Kasumi-1 (cell line): Measurements from ENCODE around the gene MGRN1.

Source experiments
- DNase-seq, 2 experiments: peaks; one replicate each; lab custom pipeline; 2025; lab: John Stamatoyannopoulos, UW

The MGRN1 gene

DNA sequence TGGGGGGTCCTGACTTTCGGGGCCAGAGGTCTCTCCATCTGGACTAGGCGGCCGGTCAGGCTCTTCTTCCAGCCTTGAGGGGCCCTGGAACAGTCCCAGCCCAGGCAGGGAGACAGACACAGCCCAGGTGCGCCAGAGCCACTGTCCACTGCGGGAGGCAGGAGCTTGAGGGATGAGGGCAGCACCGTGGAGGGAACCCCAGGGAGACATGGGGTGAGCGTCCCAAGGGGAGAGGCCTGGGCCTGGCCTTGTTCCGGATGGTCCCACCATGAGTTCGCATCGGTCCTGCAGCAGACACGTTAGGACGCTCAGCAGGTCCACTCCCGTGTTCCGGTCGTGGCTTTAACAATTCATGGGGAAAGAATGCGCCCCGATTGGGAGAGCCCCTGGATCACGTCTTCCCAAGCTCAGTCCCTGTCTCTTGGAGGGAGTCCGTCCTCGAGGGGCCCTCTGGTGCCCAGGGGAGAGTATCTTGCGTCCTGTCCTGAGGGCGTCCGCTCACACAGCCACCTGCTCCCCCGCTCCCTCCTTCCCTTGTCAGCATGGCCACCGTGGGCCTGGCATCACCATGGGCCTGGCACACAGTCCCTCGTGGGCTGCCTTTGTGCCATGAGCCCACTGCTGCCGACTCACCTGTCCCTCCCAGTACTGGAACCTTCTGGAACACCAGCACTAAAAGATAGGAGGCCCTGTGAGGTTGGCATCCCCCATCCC is 62.0 kb downstream of the MGRN1 start:
- no peak for DNase-seq

GRCh38 chr16:4687416-4687815 is 62.8 kb downstream of the MGRN1 start:
- DNase-seq, result no peak

- DNase-seq, result no peak
These were observed 63.5 kb downstream of the MGRN1 start for GRCh38 chr16:4687946-4688673.

GRCh38 chr16:4688674-4689045 is 64.0 kb downstream of the MGRN1 start:
- no peak for DNase-seq

- no peak for DNase-seq
These were observed 64.6 kb downstream of the MGRN1 start for GRCh38 chr16:4689091-4689671.

DNA sequence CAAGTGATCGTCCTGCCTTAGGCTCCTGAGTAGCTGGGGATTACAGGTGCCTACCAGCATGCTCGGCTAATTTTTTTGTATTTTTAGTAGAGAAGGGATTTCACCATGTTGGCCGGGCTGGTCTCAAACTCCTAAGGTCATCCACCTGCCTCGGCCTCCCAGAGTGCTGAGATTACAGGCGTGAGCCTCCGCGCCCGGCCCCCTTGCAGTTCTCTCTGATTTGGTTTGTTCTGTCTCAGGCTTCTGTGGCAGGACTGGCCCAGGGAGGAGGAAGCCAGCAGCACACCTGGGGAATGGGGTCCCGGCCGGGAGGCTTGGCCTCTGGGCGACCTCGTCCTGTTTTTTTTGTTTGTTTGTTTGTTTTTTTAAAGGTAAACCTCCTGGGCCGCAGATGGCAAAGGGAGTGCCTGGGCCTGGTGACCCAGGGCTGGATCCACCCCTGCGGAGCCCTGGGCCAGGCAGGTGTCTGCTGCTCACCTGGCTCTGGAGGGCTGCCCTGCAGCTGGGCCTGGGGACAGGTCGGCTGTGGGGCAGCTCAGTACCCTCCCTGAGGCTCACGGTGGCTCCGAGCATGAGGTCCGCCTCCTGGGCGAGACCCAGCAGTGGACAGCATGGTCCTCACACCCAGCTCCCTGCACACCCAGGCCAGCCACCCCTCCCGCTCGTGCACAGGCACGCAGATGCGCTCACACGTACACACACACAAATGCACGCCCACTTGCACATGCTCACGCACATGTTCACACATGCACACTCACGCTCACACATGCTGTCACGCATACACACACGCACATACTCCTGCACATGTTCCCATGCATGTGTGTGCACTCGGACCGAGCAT is 65.5 kb downstream of the MGRN1 start:
- no peak for DNase-seq

DNA sequence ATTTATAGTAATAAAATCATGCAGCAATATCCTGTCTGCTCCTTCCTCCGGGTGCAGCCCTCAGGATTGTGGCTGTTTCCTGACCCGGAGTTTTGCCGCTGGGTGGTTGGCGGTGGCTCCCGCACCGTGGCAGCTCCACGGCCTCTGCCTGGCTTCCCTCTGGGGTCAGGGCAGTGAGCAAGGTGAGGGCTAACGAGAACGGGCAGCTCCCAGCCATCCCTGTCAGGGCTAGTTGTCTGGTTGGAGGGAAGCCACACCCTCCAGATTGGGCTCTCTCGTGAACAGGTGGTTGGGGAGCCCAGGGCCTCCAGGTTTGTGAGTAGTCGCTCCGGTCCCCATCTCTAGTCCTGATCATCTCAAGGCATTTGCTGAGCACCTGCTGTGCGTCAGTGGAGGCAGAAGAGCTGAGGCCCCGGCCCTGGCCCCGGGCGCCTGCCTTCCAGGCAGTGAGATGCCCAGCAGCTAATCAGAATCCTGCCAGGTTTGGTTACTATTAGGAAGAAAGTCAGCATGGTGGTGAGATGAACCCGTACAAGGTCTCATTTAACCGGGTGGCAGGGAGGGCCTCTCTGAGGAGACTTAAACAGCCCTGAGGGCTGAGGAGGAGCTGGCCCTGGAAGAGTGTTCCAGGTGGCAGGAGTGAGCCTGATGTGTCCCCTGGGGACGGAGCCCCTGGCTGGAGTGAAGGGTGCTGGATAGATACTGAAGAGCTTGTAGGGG is 66.5 kb downstream of the MGRN1 start:
- DNase-seq, result peak; percentile 14 to 28

DNA sequence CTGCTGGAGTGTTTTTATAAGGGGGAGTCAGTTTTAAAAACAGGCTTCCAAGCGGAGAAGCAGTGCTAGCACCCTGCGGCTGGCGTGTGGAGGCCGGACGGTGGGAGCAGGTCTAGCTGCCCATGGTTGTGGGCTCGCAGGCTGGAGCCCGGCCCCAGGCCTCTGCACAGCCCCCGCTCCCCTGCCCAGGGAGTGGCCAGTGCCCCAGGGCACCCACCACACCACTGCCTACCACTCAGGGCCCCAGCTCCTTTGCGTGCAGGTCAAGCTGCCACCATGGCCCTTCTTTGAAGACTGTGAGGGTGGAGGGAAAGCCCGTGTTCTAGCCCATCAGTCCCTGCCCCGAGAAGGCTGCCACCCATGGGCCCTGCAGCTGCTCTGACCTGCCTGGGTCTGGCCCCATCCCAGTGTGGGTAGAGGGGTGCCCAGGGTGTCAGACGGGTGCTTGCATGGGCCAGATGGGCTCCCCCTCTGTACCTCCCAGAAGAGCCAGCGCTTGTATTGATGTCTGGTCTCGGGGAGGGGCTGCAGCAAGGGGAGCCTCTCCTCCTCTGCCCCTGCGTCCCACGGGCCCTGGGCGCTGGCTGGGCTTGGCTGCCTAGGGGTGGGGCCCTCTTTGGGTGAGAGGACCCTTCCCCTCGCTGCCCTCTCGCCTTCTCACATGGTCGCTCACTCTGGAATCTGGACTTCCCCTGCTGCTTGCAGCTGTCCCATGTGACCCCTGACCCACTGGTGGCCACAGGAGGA is 67.2 kb downstream of the MGRN1 start:
- DNase-seq, result no peak

DNA sequence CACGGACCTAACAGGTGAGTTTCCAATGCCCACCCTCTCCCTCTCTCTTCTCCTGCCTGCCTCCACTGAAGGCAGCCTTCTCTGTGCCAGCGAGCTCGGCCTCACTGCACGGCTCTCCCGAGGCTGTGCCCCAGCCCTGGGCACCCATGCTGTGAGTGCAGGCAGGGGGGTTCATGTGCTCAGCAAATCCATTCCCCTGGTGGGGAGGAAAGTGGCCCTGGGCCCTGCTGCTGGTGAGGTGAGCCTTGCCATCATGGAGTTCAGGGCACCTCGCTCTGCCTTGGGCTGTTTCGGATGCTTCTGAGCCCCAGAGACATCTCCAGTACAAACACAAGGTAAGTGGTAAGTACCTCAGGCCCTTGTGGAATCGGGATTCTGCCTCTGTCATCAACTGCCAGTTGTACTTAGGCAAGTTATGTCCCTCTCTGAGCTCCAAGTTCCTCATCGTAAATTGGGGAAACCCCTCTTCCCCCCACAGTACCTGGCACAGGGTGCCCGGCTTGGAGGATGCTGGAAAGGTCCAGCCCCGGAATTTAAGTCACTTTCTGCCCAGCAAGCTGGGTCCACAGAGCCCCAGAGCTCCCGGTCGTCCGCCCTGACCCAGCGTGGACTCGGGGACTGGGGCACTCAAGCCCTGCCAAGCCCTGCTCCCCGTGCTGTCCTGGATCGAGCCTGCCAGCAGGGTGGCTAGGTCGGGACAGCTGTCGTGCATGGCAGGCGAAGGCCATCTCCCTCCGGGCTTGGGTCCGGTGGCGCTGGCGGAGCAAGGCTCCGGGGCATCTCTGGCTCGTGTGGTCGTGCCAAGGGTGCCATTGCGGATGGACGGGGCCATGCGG is 68.1 kb downstream of the MGRN1 start:
- DNase-seq, result peak; percentile 18 to 34

DNA sequence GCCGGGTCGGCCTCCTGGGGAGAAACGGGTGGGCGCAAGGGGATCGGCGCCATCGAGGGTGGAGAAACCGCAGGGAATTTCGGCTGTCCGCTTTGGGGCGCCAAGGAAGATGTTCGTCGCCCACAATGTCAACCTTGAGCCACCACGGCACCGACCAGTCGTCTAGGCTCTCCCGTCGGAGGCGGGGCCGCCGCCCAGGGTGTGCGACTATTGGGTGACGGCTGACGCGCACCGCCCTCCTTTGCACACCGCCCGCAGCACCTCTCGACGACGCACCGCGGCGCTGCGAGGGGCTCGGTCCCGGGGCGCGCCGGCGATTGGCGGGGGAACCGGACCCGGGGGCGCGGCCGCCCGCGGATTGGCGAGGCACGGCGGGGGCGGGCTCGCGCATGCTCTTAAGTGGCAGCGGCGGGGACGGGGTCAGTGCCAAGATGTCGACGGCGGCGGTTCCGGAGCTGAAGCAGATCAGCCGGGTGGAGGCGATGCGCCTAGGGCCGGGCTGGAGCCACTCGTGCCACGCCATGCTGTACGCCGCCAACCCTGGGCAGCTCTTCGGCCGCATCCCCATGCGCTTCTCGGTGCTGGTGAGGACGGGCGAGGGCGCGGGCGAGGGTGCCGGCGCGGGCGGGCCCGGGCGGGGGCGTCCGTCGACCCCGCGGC is 68.8 kb downstream of the MGRN1 start, which contains the start of gene NUDT16L1:
TSS of gene NUDT16L1 (plus strand) at position 267 of the 660 bp plus-strand sequence. CDS start at position 432, 165 bp downstream.
- peak; percentile 70 to 73 for DNase-seq

DNA sequence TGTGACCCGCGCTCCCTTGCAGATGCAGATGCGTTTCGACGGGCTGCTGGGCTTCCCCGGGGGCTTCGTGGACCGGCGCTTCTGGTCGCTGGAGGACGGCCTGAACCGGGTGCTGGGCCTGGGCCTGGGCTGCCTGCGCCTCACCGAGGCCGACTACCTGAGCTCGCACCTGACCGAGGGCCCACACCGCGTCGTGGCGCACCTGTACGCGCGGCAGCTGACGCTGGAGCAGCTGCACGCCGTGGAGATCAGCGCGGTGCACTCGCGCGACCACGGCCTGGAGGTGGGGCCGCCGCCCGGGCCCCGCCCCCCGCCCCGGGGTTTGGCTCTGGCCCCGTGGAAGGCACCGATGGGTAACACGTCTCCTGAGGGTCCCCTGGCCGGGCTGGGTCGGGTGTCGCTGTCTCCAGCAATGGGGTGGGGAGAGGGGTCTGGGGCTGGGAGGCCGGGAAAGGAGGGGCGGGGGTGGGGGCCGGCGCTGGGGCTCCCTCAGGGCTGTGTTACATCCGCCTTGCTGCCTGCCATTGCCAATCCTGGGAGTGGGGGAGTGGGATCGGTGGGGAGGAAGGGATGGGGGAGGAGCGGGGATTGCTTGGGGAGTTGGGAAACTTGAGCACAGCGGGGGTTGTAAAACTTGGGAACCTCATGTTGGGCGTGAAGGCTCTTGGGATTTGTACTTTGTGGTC is 69.5 kb downstream of the MGRN1 start:
- DNase-seq, result no peak

DNA sequence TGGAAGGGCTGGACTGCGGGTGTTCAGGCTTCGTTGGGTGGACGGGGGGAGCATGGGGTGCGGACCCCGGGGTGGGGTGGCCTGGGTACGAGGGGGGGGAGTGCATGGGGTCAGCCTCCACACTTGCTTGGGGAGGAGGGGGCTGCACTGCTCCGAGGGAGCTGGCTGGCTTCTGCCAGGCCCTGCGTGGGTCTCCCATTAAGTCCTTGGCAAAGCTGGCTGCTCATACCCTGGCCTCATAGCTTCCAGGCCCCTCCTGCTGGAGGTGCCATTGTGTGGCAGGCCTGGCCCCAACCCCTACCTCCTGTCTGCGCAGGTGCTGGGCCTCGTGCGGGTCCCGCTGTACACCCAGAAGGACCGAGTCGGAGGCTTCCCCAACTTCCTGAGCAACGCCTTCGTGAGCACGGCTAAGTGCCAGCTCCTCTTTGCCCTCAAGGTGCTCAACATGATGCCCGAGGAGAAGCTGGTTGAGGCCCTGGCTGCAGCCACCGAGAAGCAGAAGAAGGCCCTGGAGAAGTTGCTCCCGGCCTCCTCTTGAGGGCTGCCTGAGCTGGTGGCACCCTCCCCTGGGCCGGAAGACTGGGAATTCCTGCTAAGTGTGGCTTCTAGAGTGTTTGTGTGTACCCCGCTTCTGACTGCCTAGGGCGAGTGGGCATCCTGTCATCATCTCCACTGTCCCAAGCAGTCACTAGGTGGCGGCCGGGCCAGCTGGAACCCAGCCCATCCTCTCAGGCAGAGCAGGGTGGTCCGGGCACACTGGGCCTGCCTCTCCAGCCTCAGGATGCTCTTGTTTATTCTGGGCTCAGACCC is 70.2 kb downstream of the MGRN1 start:
- DNase-seq, result no peak

DNA sequence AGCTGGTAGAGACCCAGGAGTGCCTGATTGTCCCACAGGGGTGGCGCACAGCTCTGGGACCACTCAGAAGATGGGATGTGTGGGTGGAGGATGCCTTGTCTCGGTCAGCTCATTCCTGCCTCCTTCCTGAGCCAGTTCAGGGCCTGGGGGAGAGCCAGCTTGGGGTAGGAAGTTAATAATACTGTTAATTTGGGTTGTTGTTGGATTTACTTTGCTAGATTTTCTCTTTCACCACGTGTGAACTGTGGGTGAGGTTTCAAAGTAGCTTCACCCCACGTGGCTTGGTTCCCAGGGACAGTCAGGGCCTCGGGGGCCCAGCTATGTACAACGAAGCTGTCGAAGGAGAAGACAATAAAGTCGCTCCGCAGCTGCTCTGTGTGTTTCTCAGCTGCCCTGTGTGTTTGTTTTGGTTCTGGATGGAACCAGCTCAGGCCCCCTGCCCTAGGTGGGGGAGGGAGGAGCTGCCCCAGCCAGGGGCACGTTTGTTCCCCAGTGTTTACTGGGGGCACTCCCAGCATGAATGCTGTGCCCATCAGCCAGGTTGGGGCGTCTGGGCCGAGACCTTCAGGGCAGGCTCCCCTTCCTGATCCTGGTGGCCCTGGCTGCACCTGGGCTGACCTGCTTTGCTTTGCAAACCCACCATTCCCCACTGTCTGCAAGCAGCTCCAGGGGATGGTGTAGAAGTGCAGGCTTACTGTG is 71.0 kb downstream of the MGRN1 start:
- no peak for DNase-seq

DNA sequence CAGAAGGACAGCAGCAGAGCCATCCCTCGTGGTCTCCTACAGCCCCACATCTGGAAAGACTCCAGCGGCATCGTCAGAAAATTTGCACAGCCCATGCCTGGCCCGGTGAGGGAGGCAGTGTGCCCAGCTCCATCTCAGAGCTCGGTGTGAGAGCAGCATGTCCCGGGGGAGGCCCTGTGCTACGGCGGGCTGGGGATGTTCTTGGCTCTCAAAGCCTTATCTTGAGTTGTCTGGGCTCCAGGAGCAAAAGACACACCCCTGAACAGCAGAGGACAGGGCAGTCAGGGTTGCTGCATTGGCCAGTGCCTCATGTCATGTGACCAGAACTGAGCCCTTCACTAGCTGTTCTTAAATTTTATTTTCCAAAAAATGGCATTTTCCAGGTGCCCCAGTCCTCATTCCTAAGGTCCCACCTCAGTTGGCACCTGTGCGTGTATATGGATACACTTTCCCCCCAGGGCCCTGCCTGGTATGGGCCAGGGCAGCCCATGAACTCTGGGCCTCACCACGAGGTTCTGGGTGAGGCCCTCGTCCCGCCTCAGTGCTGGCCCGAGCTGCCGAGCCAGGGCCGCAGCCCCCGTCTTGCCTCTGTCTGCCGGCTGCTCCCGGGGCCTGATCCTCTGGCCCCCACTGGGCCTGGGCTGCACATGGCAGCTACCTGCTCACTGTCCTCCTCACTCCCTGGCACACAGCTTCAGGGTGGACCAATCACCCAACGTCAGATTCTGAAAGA is 71.7 kb downstream of the MGRN1 start:
- no peak for DNase-seq

DNA sequence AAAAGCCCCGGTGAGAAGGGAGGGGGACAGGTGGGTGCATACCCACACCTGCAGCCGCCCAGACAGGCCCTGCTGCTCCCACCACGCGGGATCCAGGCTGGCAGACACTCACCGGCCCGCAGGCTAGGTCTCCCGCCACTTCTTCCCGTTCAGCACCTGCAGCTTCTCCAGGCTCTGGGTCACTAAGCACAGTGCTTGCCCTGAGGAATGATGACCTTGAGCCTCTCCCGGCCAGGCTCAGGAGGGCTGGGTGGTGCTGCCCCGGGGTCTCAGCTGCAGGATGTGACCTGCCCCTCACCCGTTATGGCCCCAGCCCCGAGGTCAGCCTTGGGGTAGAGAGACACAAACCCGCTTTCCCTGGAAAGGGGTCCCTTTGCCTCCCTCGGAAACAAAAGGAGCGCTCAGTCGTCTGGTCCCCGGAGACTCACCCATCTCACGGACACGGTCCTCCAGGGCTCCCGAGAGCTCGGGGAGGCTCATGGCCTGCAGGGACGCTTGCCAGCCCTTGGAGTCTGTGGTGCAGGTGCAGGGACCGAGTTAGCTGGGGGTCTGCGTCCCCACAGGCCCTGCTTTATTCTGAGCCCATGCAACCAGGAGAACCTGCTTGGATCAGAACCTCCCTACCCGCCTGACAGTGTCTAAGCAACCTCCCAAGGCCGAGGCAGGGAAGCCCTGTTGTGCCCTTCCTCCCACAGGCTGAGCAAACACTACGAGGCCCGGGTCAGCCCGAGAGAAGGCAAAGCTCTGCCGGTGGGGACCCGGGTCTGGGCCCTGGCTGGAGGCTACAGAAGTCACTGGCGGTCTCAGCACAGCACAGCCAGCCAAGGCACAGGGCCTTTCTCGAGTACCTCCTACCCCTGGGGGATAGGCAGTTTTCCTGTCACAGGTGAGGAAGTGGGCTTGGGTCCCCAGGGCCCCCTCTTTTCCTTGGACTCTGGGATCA is 72.5 kb downstream of the MGRN1 start:
- no peak for DNase-seq
